HTR-8/SVneo (cell line): ENCODE measurements around the gene RORB.

ENCODE experiments used
- DNase-seq: peaks from one replicate; pipeline ENCODE4 v3.0.0; 2011; ENCODE audit warnings: low spot score, mixed read lengths; ENCODE audit not compliant: insufficient read length
- FAIRE-seq: peaks from 2 replicates; lab custom pipeline; 2011; peaks lifted over from hg19 to GRCh38; lab: Jason Lieb, UNC

The RORB gene

GRCh38 chr9:74683322-74683721 lies 186.2 kb downstream of the RORB start:
- no peak for DNase-seq
- FAIRE-seq: no peak

- DNase-seq (no peak), FAIRE-seq (no peak)
These were observed 193.9 kb downstream of the RORB start for GRCh38 chr9:74691058-74691457.

- DNase-seq: no peak
- no peak for FAIRE-seq
These were observed 199.4 kb downstream of the RORB start for GRCh38 chr9:74696520-74696919.

GRCh38 chr9:74697535-74697934 lies 200.4 kb downstream of the RORB start:
- DNase-seq (no peak), FAIRE-seq (no peak)

- DNase-seq: no peak
- FAIRE-seq: no peak
These were observed 214.2 kb downstream of the RORB start for GRCh38 chr9:74711341-74711740.

GRCh38 chr9:74718709-74719108 lies 221.6 kb downstream of the RORB start:
- no peak for DNase-seq
- FAIRE-seq: no peak

GRCh38 chr9:74719306-74719705 lies 222.2 kb downstream of the RORB start:
- no peak for FAIRE-seq
- no peak for DNase-seq

GRCh38 chr9:74721696-74722660 lies 224.8 kb downstream of the RORB start:
- no peak for DNase-seq
- FAIRE-seq: no peak

- no peak for DNase-seq
- FAIRE-seq: no peak
These were observed 227.2 kb downstream of the RORB start for GRCh38 chr9:74724317-74724716.

- FAIRE-seq: no peak
These were observed 229.4 kb downstream of the RORB start for GRCh38 chr9:74726581-74726980.

GRCh38 chr9:74728176-74728575 lies 231.0 kb downstream of the RORB start:
- FAIRE-seq: no peak
- no peak for DNase-seq

More at GRCh38 chr9:74726581-74726980, 229.4 kb downstream of the RORB start:
- no peak for DNase-seq

- FAIRE-seq (no peak), DNase-seq (no peak)
These were observed 232.1 kb downstream of the RORB start for GRCh38 chr9:74729136-74729695.

- no peak for DNase-seq
- FAIRE-seq: no peak
These were observed 238.6 kb downstream of the RORB start for GRCh38 chr9:74735761-74736160.

GRCh38 chr9:74736646-74737045 lies 239.5 kb downstream of the RORB start:
- no peak for FAIRE-seq
- DNase-seq: no peak

- FAIRE-seq (no peak), DNase-seq (no peak)
These were observed 245.2 kb downstream of the RORB start for GRCh38 chr9:74742191-74742790.
